Measurements from ENCODE around the gene MFAP3. TPM values are rescaled to one million over a fixed set of nuclear protein-coding genes. Genes with fewer than 3 reads are reported as not detected.

MFAP3 gene
- polyA plus RNA-seq, 1 donor from 2014 or later: 103 TPM

DNA sequence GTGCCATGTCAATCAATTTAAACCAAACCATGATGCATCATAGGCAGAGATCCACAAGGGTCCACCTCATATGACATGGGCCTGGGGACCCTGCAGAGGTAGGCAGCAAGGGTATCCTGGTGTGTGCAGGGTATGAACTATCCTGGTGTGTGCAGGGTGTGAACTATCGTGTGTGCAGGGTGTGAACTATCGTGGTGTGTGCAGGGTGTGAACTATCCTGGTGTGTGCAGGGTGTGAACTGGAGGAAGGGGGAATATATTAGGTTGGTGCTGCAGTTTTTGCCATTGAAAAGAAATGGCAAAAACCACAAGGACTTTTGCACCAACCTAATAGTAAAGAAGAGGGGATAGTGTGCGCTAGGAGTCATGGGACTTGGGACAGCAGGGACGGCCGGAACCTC, 50.0 kb downstream of the MFAP3 start:
- Histone ChIP-seq H3K9me2 (ENCODE audit: insufficient read depth, low read length) (no peaks in the 10 kb centered on the region), H3K27me3 (ENCODE audit: insufficient read depth, low read depth, low read length) (no peaks in the 10 kb centered on the region), H3K36me3 (ENCODE audit: insufficient read depth, low read length) (no peaks in the 10 kb centered on the region), H3K79me2 (replicated peaks; ENCODE audit: insufficient read depth, low read length) (no peaks in the 10 kb centered on the region), H3K4me3 (ENCODE audit: low read length) (no peak overlapping the region), H4K20me1 (ENCODE audit: insufficient read depth) (no peaks in the 10 kb centered on the region), H3K9ac (ENCODE audit: low read length) (no peak overlapping the region), H3K4me2 (ENCODE audit: low read length) (no peak overlapping the region), H3K27ac (ENCODE audit: low read length) (peak overlapping the region; percentile 82), H3F3A (ENCODE audit: insufficient read depth, low read length, poor library complexity, severe bottlenecking) (peaks cover 5% of the 10 kb centered on the region), H3K9me3 (ENCODE audit: low read length) (no peaks in the 10 kb centered on the region), H2AFZ (ENCODE audit: low read depth, low read length) (no peak overlapping the region)
- no peak for TF ChIP-seq SMC3 (conservative IDR thresholded peaks at IDR 0.05; ENCODE audit: poor library complexity)
- no peak for TF ChIP-seq RAD21 (conservative IDR thresholded peaks at IDR 0.05)
- TF ChIP-seq MXI1 (conservative IDR thresholded peaks at IDR 0.05; ENCODE audit: poor library complexity, severe bottlenecking): no peak
- TF ChIP-seq, protein P1, sequence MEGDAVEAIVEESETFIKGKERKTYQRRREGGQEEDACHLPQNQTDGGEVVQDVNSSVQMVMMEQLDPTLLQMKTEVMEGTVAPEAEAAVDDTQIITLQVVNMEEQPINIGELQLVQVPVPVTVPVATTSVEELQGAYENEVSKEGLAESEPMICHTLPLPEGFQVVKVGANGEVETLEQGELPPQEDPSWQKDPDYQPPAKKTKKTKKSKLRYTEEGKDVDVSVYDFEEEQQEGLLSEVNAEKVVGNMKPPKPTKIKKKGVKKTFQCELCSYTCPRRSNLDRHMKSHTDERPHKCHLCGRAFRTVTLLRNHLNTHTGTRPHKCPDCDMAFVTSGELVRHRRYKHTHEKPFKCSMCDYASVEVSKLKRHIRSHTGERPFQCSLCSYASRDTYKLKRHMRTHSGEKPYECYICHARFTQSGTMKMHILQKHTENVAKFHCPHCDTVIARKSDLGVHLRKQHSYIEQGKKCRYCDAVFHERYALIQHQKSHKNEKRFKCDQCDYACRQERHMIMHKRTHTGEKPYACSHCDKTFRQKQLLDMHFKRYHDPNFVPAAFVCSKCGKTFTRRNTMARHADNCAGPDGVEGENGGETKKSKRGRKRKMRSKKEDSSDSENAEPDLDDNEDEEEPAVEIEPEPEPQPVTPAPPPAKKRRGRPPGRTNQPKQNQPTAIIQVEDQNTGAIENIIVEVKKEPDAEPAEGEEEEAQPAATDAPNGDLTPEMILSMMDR (IDR thresholded peaks at IDR 0.05; ENCODE audit: poor library complexity, severe bottlenecking): no peak
- no peak for TF ChIP-seq POLR2AphosphoS5 (IDR thresholded peaks at IDR 0.05)
- no peak for TF ChIP-seq TAF1 (IDR thresholded peaks at IDR 0.05; ENCODE audit: low read depth)
- no peak for TF ChIP-seq EP300 (conservative IDR thresholded peaks at IDR 0.05; ENCODE audit: poor library complexity, severe bottlenecking)
- no peak for TF ChIP-seq EZH2 (IDR thresholded peaks at IDR 0.05; ENCODE audit: borderline replicate concordance, insufficient read depth, low read length, poor library complexity, severe bottlenecking)
- TF ChIP-seq, protein P2, sequence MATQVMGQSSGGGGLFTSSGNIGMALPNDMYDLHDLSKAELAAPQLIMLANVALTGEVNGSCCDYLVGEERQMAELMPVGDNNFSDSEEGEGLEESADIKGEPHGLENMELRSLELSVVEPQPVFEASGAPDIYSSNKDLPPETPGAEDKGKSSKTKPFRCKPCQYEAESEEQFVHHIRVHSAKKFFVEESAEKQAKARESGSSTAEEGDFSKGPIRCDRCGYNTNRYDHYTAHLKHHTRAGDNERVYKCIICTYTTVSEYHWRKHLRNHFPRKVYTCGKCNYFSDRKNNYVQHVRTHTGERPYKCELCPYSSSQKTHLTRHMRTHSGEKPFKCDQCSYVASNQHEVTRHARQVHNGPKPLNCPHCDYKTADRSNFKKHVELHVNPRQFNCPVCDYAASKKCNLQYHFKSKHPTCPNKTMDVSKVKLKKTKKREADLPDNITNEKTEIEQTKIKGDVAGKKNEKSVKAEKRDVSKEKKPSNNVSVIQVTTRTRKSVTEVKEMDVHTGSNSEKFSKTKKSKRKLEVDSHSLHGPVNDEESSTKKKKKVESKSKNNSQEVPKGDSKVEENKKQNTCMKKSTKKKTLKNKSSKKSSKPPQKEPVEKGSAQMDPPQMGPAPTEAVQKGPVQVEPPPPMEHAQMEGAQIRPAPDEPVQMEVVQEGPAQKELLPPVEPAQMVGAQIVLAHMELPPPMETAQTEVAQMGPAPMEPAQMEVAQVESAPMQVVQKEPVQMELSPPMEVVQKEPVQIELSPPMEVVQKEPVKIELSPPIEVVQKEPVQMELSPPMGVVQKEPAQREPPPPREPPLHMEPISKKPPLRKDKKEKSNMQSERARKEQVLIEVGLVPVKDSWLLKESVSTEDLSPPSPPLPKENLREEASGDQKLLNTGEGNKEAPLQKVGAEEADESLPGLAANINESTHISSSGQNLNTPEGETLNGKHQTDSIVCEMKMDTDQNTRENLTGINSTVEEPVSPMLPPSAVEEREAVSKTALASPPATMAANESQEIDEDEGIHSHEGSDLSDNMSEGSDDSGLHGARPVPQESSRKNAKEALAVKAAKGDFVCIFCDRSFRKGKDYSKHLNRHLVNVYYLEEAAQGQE (IDR thresholded peaks at IDR 0.05; ENCODE audit: borderline replicate concordance): no peak

DNA sequence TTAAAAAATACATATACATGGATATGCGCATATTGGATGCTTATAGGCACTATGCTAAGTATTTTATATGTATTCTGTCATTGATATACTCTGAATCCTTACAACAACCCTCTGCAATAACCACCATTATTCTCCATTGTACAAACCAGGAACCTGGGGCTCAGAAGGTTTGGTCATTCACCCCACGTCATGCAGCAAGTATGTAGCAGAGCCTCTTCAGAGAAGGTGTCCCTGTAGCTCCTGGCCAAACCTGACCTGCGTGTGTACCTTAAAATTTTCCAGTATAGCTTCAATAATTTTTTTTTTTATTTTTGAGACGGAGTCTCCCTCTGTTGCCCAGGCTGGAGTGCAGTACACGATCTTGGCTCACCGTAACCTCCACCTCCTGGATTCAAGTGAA, 51.9 kb downstream of the MFAP3 start:
- Histone ChIP-seq H3K79me2 (replicated peaks; ENCODE audit: insufficient read depth, low read length) (no peaks in the 10 kb centered on the region), H3K9me2 (ENCODE audit: insufficient read depth, low read length) (no peaks in the 10 kb centered on the region), H3K27ac (ENCODE audit: low read length) (no peak overlapping the region), H3K4me2 (ENCODE audit: low read length) (no peak overlapping the region), H3K4me3 (ENCODE audit: low read length) (no peak overlapping the region), H3K9ac (ENCODE audit: low read length) (no peak overlapping the region), H3K27me3 (ENCODE audit: insufficient read depth, low read depth, low read length) (no peaks in the 10 kb centered on the region), H3K36me3 (ENCODE audit: insufficient read depth, low read length) (no peaks in the 10 kb centered on the region), H2AFZ (ENCODE audit: low read depth, low read length) (no peak overlapping the region), H3F3A (ENCODE audit: insufficient read depth, low read length, poor library complexity, severe bottlenecking) (peaks cover 8% of the 10 kb centered on the region), H4K20me1 (ENCODE audit: insufficient read depth) (no peaks in the 10 kb centered on the region), H3K9me3 (ENCODE audit: low read length) (no peaks in the 10 kb centered on the region)
- TF ChIP-seq TAF1 (IDR thresholded peaks at IDR 0.05; ENCODE audit: low read depth) (no peak), SMC3 (conservative IDR thresholded peaks at IDR 0.05; ENCODE audit: poor library complexity) (no peak), POLR2AphosphoS5 (IDR thresholded peaks at IDR 0.05) (no peak), MXI1 (conservative IDR thresholded peaks at IDR 0.05; ENCODE audit: poor library complexity, severe bottlenecking) (no peak), RAD21 (conservative IDR thresholded peaks at IDR 0.05) (no peak), EP300 (conservative IDR thresholded peaks at IDR 0.05; ENCODE audit: poor library complexity, severe bottlenecking) (no peak), EZH2 (IDR thresholded peaks at IDR 0.05; ENCODE audit: borderline replicate concordance, insufficient read depth, low read length, poor library complexity, severe bottlenecking) (no peak)
- TF ChIP-seq, protein P1 (IDR thresholded peaks at IDR 0.05; ENCODE audit: poor library complexity, severe bottlenecking): no peak
- TF ChIP-seq, protein P2 (IDR thresholded peaks at IDR 0.05; ENCODE audit: borderline replicate concordance): no peak

All from neural cell (in vitro differentiated cells).